Measurements from ENCODE around the gene ABCC3.

The ABCC3 gene

DNA sequence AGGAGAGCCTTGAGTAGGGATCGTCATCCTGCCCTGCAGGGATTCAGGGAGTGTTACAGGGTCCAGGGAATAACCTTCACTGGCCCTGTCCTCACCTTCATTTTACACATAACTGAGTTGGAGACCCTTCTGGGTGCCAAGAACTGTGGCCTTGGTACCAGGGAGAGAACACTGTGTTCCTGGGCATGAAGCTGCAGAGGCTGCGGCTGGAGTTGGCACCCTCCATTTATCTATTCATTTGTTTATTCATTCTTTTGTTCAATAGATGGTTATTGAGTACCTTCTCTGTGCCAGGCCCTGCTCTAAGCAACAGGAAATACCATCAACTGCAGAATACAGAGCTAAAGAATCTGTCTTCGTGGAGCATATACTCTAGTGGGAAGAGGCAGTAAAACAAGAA is 6.7 kb downstream of the ABCC3 start:
- no peak for DNase-seq (ENCODE audit: low read depth in 1 of 2, low spot score in 1 of 2)
- TF ChIP-seq GABPA (IDR thresholded peaks at IDR 0.05; ENCODE audit: low read depth): no peak
- TF ChIP-seq, protein P1, sequence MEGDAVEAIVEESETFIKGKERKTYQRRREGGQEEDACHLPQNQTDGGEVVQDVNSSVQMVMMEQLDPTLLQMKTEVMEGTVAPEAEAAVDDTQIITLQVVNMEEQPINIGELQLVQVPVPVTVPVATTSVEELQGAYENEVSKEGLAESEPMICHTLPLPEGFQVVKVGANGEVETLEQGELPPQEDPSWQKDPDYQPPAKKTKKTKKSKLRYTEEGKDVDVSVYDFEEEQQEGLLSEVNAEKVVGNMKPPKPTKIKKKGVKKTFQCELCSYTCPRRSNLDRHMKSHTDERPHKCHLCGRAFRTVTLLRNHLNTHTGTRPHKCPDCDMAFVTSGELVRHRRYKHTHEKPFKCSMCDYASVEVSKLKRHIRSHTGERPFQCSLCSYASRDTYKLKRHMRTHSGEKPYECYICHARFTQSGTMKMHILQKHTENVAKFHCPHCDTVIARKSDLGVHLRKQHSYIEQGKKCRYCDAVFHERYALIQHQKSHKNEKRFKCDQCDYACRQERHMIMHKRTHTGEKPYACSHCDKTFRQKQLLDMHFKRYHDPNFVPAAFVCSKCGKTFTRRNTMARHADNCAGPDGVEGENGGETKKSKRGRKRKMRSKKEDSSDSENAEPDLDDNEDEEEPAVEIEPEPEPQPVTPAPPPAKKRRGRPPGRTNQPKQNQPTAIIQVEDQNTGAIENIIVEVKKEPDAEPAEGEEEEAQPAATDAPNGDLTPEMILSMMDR (IDR thresholded peaks at IDR 0.05; ENCODE audit: insufficient read depth, low read length): no peak
- no peak for TF ChIP-seq POLR2AphosphoS5 (IDR thresholded peaks at IDR 0.05; ENCODE audit: low read depth)
- TF ChIP-seq SPI1 (IDR thresholded peaks at IDR 0.05; ENCODE audit: borderline replicate concordance, low read depth): no peak
- TF ChIP-seq, protein P2, sequence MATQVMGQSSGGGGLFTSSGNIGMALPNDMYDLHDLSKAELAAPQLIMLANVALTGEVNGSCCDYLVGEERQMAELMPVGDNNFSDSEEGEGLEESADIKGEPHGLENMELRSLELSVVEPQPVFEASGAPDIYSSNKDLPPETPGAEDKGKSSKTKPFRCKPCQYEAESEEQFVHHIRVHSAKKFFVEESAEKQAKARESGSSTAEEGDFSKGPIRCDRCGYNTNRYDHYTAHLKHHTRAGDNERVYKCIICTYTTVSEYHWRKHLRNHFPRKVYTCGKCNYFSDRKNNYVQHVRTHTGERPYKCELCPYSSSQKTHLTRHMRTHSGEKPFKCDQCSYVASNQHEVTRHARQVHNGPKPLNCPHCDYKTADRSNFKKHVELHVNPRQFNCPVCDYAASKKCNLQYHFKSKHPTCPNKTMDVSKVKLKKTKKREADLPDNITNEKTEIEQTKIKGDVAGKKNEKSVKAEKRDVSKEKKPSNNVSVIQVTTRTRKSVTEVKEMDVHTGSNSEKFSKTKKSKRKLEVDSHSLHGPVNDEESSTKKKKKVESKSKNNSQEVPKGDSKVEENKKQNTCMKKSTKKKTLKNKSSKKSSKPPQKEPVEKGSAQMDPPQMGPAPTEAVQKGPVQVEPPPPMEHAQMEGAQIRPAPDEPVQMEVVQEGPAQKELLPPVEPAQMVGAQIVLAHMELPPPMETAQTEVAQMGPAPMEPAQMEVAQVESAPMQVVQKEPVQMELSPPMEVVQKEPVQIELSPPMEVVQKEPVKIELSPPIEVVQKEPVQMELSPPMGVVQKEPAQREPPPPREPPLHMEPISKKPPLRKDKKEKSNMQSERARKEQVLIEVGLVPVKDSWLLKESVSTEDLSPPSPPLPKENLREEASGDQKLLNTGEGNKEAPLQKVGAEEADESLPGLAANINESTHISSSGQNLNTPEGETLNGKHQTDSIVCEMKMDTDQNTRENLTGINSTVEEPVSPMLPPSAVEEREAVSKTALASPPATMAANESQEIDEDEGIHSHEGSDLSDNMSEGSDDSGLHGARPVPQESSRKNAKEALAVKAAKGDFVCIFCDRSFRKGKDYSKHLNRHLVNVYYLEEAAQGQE (IDR thresholded peaks at IDR 0.05; ENCODE audit: insufficient replicate concordance, low read depth): no peak
- H3K27me3 ChIP-seq (ENCODE audit: insufficient read depth, poor library complexity, severe bottlenecking): peaks cover 2% of the 10 kb centered on the region
- no peak overlapping the region for H3K4me3 ChIP-seq (replicated peaks; ENCODE audit: insufficient read depth, low read length)
- H3K27ac ChIP-seq (replicated peaks): no peak overlapping the region

DNA sequence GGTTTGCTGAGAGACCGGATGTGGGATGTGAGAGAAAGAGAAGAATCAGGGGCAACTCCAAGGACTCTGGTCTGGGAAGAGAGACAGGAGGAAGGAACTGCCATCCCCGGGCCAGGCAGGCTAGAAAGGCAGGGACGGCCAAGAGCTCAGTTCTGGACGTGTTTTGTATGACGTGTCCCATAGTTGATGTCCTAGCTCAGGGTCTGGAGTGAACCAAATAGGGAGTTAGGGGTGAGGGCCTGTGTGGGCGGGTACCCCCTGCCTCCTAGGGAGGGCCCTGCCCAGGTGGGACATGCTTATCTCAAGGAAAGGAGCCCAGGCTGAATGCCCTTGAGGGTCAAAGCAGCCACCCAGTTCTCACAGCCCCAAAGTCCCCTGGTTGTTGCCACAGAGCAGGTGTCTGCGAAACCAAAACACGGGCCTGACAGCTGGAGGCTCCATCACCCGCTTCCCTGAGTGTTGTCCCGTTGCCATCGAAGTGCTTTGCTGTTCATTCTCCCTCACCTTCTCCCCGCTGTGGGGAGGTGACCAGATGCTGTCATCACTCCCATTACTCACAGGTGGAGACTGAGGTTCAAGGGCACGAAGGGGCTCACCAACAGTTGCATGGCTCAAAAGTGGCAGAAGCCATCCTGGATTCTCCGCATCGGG is 7.5 kb downstream of the ABCC3 start:
- no peak overlapping the region for H3K4me3 ChIP-seq (replicated peaks; ENCODE audit: insufficient read depth, low read length)
- no peak for DNase-seq (ENCODE audit: low read depth in 1 of 2, low spot score in 1 of 2)
- no peak overlapping the region for H3K27ac ChIP-seq (replicated peaks)
- H3K27me3 ChIP-seq (ENCODE audit: insufficient read depth, poor library complexity, severe bottlenecking): peaks cover 2% of the 10 kb centered on the region
- TF ChIP-seq GABPA (IDR thresholded peaks at IDR 0.05; ENCODE audit: low read depth): no peak
- TF ChIP-seq, protein P2 (IDR thresholded peaks at IDR 0.05; ENCODE audit: insufficient replicate concordance, low read depth): no peak
- no peak for TF ChIP-seq POLR2AphosphoS5 (IDR thresholded peaks at IDR 0.05; ENCODE audit: low read depth)
- TF ChIP-seq, protein P1 (IDR thresholded peaks at IDR 0.05; ENCODE audit: insufficient read depth, low read length): no peak
- no peak for TF ChIP-seq SPI1 (IDR thresholded peaks at IDR 0.05; ENCODE audit: borderline replicate concordance, low read depth)

DNA sequence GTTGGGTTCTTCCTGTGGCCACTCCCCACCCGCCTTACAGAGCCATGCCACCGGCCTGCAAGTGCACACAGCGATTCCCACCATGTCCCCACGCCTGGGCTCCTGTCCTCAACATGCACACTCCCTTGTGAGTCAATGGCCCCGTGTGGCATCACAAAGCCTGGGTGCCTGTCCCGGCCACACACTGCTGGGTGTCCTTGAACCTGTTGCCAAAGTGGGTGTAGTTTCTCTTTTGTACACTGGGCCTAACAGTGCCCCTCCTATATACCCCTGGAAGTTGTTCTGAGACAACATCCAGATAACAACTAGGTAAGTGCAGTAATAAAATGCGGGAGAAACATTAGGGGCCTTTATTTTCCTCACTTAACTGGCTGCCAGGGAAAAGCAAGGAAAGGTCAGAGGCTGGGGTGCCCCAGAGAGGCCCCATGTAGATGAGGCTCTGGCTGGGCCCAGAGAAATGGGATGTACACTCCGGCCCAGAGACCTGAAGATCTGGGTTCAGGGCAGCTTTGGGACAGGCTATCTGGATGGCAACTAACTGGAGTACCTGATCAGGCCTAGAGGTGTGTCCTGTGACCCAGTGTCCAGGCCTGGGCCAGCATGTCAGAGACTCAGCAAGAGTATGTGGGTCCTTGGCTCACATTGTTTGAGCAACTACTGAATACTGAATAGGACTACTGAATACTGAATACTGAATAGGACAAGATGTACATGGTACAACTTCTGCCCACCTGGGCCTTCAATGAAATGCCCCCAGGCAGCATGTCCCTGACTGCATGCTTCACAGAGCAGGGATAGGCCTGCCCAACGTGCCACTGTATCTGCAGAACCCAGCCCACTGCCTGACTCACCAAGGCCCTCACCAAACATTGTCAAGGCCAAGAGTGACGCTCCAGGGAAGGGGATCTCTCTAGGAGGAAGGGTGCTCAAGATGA is 8.3 kb downstream of the ABCC3 start:
- TF ChIP-seq, protein P1 (IDR thresholded peaks at IDR 0.05; ENCODE audit: insufficient read depth, low read length): no peak
- TF ChIP-seq GABPA (IDR thresholded peaks at IDR 0.05; ENCODE audit: low read depth): no peak
- no peak for TF ChIP-seq POLR2AphosphoS5 (IDR thresholded peaks at IDR 0.05; ENCODE audit: low read depth)
- H3K27me3 ChIP-seq (ENCODE audit: insufficient read depth, poor library complexity, severe bottlenecking): no peaks in the 10 kb centered on the region
- no peak overlapping the region for H3K4me3 ChIP-seq (replicated peaks; ENCODE audit: insufficient read depth, low read length)
- no peak for DNase-seq (ENCODE audit: low read depth in 1 of 2, low spot score in 1 of 2)
- no peak overlapping the region for H3K27ac ChIP-seq (replicated peaks)

All from HL-60 (cell line).